ENCODE data around the gene UBAC1.

- TF ChIP-seq CTCF (IDR thresholded peaks at IDR 0.05; ENCODE audit: low read depth, low read length, missing input control): no peak
- TF ChIP-seq EGR1 (IDR thresholded peaks at IDR 0.05; ENCODE audit: low read depth in 2 of 2): no peak
- TF ChIP-seq REST (IDR thresholded peaks at IDR 0.05): no peak
- no peak for TF ChIP-seq HNF4G (IDR thresholded peaks at IDR 0.05)
- no peak for TF ChIP-seq JUND (IDR thresholded peaks at IDR 0.05)
- no peak for TF ChIP-seq MAX (IDR thresholded peaks at IDR 0.05)
- no peak for TF ChIP-seq ZBTB33 (IDR thresholded peaks at IDR 0.05)
- no peak for TF ChIP-seq SP1 (IDR thresholded peaks at IDR 0.05)
Measured at GRCh38 chr9:135984072-135984710, 23.0 kb upstream of the UBAC1 start.

All from liver (tissue), 3 donors.